GM18508 (cell line): ENCODE measurements around the gene SIGLEC1.

Experiments
- ATAC-seq: cut with Tn5 transposase; IDR thresholded peaks from one replicate; pipeline ENCODE4 v1.9.1; 2021; ENCODE audit warnings: moderate number of reproducible peaks; ENCODE audit not compliant: insufficient read depth, unreplicated experiment

The SIGLEC1 gene

GRCh38 chr20:3702611-3703391 lies 9.6 kb downstream of the SIGLEC1 start:
- ATAC-seq, result no peak

GRCh38 chr20:3701061-3701998 lies 11.1 kb downstream of the SIGLEC1 start:
- ATAC-seq, result no peak

- ATAC-seq, result no peak
These were observed 13.4 kb downstream of the SIGLEC1 start for GRCh38 chr20:3699037-3699436.

GRCh38 chr20:3698591-3699001 lies 13.8 kb downstream of the SIGLEC1 start:
- no peak for ATAC-seq

- no peak for ATAC-seq
These were observed 14.7 kb downstream of the SIGLEC1 start for GRCh38 chr20:3697588-3698305.

- ATAC-seq, result no peak
These were observed 15.4 kb downstream of the SIGLEC1 start for GRCh38 chr20:3696745-3697587.

GRCh38 chr20:3696200-3696599 lies 16.2 kb downstream of the SIGLEC1 start:
- no peak for ATAC-seq

- no peak for ATAC-seq
These were observed 17.5 kb downstream of the SIGLEC1 start for GRCh38 chr20:3694864-3695263.

- ATAC-seq, result no peak
These were observed 19.0 kb downstream of the SIGLEC1 start for GRCh38 chr20:3693376-3693775.

GRCh38 chr20:3692706-3693294 lies 19.6 kb downstream of the SIGLEC1 start:
- ATAC-seq, result no peak

GRCh38 chr20:3691897-3692296 lies 20.5 kb downstream of the SIGLEC1 start:
- ATAC-seq, result no peak

- ATAC-seq, result no peak
These were observed 21.1 kb downstream of the SIGLEC1 start for GRCh38 chr20:3691306-3691705.

- ATAC-seq, result no peak
These were observed 22.0 kb downstream of the SIGLEC1 start for GRCh38 chr20:3690413-3690812.

- ATAC-seq, result no peak
These were observed 22.4 kb downstream of the SIGLEC1 start for GRCh38 chr20:3689978-3690377.

- no peak for ATAC-seq
These were observed 24.7 kb downstream of the SIGLEC1 start for GRCh38 chr20:3687655-3688054.

- ATAC-seq, result no peak
These were observed 25.5 kb downstream of the SIGLEC1 start for GRCh38 chr20:3686867-3687321.

- no peak for ATAC-seq
These were observed 26.0 kb downstream of the SIGLEC1 start for GRCh38 chr20:3686421-3686820.

GRCh38 chr20:3685341-3685740 lies 27.1 kb downstream of the SIGLEC1 start:
- no peak for ATAC-seq
